ENCODE results near the gene TNPO2.
A peak's percentile ranks its signal among the peaks of the same experiment; 100 is the strongest.
"Not testable (repeated sequence)": the region's sequence is repeated elsewhere in the genome, so short reads cannot be mapped to it uniquely, and the experiment has no call there.

TNPO2 gene

GRCh38 chr19:12725612-12726011 is 1.9 kb upstream of the TNPO2 start:
- peaks cover 34% of the 10 kb centered on the region for H3K4me1 Mint-ChIP-seq
- H3K27ac Mint-ChIP-seq, ATAC-seq, H3K27me3 Mint-ChIP-seq, H3K9me3 Mint-ChIP-seq, H3K4me3 Mint-ChIP-seq, DNase-seq: not testable (repeated sequence)
- peaks cover 46% of the 10 kb centered on the region for H3K36me3 Mint-ChIP-seq (ENCODE audit: low read depth)

DNA sequence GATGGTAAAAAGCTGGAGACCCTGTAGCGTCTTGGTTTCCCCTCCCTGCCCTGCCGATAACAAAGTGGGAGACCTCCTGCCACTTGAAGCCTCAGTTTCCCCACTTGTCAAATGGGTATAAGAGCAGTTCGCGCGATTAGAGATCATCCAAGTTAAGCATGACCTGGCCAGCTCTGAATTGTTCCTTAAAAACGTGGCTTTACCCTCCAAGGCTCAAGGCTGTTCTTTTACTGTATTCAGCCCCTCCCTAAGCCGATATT is 421 bp downstream of the TNPO2 start:
- no peak for ATAC-seq
- H3K36me3 Mint-ChIP-seq (ENCODE audit: low read depth): peaks cover 51% of the 10 kb centered on the region
- H3K27ac Mint-ChIP-seq: peak overlapping the region; percentile 97
- peaks cover 2% of the 10 kb centered on the region for H3K27me3 Mint-ChIP-seq
- no peaks in the 10 kb centered on the region for H3K9me3 Mint-ChIP-seq
- no peak for DNase-seq
- H3K4me3 Mint-ChIP-seq: peak overlapping the region; percentile 97
- peaks cover 43% of the 10 kb centered on the region for H3K4me1 Mint-ChIP-seq

DNA sequence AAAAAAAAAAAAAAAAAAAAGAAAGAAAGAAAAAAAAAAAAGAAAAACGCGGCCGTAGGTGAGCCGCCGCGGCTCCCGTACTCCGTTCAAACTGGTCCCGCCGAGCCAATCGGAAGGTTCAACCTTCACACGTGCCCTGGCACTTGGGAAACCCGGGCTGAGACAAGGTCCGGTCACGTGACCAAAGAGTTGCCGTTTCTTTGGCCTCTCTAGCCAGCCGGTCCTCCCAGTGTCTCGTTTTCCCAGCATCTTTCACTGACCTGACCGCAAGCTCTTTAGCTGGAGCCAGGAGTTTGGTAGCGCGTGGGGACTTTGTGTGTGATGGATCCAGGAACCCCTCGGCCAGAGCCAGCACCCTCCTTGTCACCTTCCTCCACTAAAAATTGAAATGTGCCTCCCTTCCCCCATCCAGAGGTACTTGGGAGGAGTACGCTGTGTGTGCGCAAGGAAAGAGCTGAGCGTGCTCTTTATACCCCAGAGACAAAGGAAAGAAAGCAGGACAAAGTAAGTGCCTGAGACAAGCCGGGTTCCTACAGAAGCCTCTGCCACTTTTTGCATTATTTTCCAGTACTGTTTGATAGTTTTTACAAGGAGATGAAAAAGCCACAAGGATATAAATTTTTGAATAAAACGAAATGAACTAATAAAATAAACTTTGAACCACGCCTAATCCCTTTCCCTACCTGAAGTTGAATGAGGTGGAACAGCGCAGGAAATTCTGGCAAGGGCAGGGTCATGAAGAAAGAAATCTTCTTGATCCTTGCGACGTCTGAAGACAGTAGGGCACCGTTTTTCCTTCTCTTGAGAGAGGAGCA is 959 bp downstream of the TNPO2 start:
- no peaks in the 10 kb centered on the region for H3K9me3 Mint-ChIP-seq
- H3K36me3 Mint-ChIP-seq (ENCODE audit: low read depth): peaks cover 51% of the 10 kb centered on the region
- peak overlapping the region; percentile 97 for H3K27ac Mint-ChIP-seq
- peaks cover 44% of the 10 kb centered on the region for H3K4me1 Mint-ChIP-seq
- DNase-seq: peak; percentile 92
- peaks cover 2% of the 10 kb centered on the region for H3K27me3 Mint-ChIP-seq
- ATAC-seq: peak; percentile 84
- peak overlapping the region; percentile 97 for H3K4me3 Mint-ChIP-seq

DNA sequence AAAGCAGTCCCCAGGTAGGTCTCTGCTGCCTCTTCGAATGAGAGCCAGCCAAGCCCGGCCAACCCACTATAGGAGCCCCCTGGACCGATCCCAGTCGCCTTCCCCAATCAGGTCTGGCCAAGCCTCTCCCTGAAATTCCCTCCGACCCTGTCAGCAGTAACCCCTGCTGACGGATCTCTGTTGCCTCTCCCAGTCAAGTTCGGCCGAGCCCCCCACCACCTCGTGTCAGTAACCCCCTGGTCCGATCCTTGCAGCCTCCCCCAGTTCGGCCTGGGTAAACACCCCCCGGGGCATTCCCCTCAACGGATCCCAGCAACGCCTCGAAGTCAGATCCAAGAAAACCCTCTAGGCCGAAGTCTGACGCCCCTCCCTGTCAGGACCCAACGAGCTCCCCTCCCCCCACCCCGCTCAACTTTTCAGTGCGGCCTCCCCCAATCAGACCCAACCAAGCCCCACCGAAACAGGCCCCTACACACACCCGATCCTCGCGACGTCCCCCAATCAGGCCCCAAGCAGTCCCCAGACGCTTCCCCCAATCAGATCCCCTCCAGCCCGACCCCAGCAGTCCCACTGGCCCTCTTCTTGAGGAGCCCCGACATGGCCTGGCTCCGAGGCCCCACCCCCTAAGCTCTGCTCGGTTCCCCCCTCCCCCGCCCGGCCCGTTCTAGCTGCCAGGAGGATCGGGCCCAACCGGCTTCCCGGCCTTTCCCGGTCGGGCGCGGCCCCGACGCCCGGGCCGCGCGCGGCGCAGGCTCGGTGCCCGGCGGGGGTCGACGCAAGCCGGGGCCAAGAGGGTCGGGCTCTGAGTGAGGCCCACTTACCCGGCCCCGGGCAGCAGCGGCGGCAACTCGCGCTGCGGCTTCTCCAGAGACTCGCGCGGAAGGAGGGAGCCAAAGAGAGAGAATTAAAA is 1.8 kb downstream of the TNPO2 start:
- Mint-ChIP-seq H3K4me1 (peaks cover 44% of the 10 kb centered on the region), H3K4me3 (peak overlapping the region; percentile 97), H3K27ac (peak overlapping the region; percentile 97), H3K9me3 (no peaks in the 10 kb centered on the region), H3K36me3 (ENCODE audit: low read depth) (peaks cover 52% of the 10 kb centered on the region), H3K27me3 (peaks cover 2% of the 10 kb centered on the region)
- ATAC-seq (peak; percentile 31), DNase-seq (peak; percentile 56)

DNA sequence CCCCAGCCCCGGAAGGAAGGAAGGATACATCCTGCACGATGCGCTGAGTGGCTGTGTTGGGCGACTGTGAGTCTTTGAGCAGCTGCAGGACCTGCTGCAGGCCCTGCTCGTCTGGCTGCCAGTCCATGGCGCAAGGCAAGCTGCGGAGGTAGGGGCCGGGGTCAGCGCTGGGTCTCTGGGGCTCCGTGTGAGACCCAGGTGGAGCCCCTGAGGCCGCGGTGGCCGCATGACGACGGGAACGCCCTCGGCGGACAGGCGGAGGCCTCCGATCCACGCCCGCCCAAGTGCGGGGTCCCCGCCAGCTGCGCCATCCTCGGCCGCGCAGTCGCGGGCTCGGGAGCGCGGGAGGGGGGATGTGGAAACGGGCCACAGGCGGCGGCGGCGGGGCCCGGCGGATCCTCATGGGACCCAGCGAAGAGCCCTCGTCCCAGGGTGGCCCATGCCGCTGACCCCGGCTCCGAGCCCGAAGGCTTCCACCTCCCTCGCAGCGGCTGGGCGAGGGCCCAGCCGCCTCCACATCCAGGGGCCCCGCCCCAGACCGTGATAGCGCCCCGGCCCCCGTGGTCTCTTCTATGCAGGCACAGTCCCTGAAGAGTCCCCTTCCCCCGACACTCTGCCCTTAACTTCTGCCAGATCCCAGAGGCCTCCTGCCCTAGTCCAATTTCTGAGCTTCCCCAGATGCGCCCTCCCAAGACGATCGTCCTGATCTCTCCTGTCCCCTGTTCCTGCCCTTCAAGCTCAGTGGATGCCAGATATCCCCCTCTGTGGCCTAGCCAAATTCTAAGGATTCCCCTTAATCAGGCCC is 2.7 kb downstream of the TNPO2 start:
- H3K4me3 Mint-ChIP-seq: peak overlapping the region; percentile 94
- DNase-seq (no peak), ATAC-seq (peak; percentile 9)
- H3K27me3 Mint-ChIP-seq: peaks cover 2% of the 10 kb centered on the region
- H3K4me1 Mint-ChIP-seq: peaks cover 41% of the 10 kb centered on the region
- H3K36me3 Mint-ChIP-seq (ENCODE audit: low read depth): peaks cover 53% of the 10 kb centered on the region
- H3K27ac Mint-ChIP-seq: peak overlapping the region; percentile 83
- H3K9me3 Mint-ChIP-seq: no peaks in the 10 kb centered on the region

- no peak for DNase-seq
- H3K9me3 Mint-ChIP-seq: no peaks in the 10 kb centered on the region
- peaks cover 59% of the 10 kb centered on the region for H3K36me3 Mint-ChIP-seq (ENCODE audit: low read depth)
- ATAC-seq: no peak
- peak overlapping the region; percentile 80 for H3K27ac Mint-ChIP-seq
- peaks cover 2% of the 10 kb centered on the region for H3K27me3 Mint-ChIP-seq
- H3K4me3 Mint-ChIP-seq: peak overlapping the region; percentile 84
- H3K4me1 Mint-ChIP-seq: peaks cover 41% of the 10 kb centered on the region
Measured at GRCh38 chr19:12720296-12720695, 3.4 kb downstream of the TNPO2 start.

DNA sequence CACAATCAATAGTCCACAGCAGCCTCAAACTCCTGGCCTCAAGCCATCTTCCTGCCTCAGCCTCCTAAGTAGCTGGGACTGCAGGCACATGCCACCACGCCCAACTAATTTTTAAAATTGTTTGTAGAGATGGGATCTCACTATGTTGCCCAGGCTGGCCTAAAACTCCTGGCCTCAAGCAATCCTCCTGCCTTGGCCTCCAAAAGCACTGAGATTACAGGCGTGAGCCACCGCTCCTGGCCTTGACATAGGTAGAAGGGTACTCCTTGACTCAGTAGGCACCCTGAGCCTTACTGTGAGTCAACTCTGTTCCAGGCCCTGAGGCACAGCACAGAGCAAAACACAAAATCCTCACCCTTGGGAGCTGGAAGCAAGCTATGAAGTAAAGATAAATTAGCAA is 7.8 kb downstream of the TNPO2 start:
- ATAC-seq: no peak
- DNase-seq: no peak
- no peaks in the 10 kb centered on the region for H3K27me3 Mint-ChIP-seq
- H3K4me1 Mint-ChIP-seq: peaks cover 23% of the 10 kb centered on the region
- no peaks in the 10 kb centered on the region for H3K9me3 Mint-ChIP-seq
- no peak overlapping the region for H3K4me3 Mint-ChIP-seq
- H3K27ac Mint-ChIP-seq: peak overlapping the region; percentile 11
- peaks cover 59% of the 10 kb centered on the region for H3K36me3 Mint-ChIP-seq (ENCODE audit: low read depth)

GRCh38 chr19:12715102-12715501 is 8.6 kb downstream of the TNPO2 start:
- H3K4me3 Mint-ChIP-seq: no peak overlapping the region
- H3K27me3 Mint-ChIP-seq: no peaks in the 10 kb centered on the region
- H3K36me3 Mint-ChIP-seq (ENCODE audit: low read depth): peaks cover 61% of the 10 kb centered on the region
- no peak overlapping the region for H3K27ac Mint-ChIP-seq
- no peaks in the 10 kb centered on the region for H3K9me3 Mint-ChIP-seq
- ATAC-seq (no peak), DNase-seq (no peak)
- H3K4me1 Mint-ChIP-seq: peaks cover 16% of the 10 kb centered on the region

DNA sequence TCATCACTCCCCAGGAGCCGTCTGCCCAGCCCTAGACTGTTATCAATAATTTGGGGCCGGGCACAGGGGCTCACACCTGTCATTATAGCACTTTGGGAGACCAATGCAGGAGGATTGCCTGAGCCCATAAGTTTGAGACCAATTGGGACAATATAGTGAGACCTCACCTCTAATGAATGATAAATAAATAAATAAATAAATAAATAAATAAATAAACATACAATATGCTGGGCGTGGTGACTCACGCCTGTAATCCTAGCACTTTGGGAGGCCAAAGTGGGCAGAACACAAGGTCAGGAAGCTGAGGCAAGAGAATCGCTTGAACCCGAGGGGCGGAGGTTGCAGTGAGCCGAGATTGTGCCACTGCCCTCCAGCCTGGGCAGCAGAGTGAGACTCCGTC is 10.4 kb downstream of the TNPO2 start:
- peaks cover 55% of the 10 kb centered on the region for H3K36me3 Mint-ChIP-seq (ENCODE audit: low read depth)
- not testable (repeated sequence) for H3K27me3 Mint-ChIP-seq, H3K9me3 Mint-ChIP-seq, DNase-seq, H3K4me3 Mint-ChIP-seq, ATAC-seq, H3K4me1 Mint-ChIP-seq, H3K27ac Mint-ChIP-seq

DNA sequence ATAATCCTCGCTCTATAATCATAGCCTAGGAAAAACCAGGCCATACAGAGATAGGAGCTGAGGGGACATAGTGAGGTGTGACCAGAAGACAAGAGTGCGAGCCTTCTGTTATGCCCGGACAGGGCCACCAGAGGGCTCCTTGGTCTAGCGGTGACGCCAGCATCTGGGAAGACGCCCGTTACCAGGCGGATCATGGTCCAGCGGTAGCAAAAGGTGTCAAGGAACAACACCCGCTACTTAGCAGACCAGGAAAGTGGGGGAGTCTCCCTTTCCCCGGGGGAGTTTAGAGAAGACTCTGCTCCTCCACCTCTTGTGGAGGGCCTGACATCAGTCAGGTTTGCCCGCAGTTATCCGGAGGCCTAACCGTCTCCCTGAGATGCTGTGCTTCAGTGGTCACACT is 11.7 kb downstream of the TNPO2 start:
- ATAC-seq, H3K9me3 Mint-ChIP-seq, DNase-seq, H3K27me3 Mint-ChIP-seq, H3K27ac Mint-ChIP-seq, H3K4me1 Mint-ChIP-seq, H3K4me3 Mint-ChIP-seq: not testable (repeated sequence)
- H3K36me3 Mint-ChIP-seq (ENCODE audit: low read depth): peaks cover 57% of the 10 kb centered on the region

DNA sequence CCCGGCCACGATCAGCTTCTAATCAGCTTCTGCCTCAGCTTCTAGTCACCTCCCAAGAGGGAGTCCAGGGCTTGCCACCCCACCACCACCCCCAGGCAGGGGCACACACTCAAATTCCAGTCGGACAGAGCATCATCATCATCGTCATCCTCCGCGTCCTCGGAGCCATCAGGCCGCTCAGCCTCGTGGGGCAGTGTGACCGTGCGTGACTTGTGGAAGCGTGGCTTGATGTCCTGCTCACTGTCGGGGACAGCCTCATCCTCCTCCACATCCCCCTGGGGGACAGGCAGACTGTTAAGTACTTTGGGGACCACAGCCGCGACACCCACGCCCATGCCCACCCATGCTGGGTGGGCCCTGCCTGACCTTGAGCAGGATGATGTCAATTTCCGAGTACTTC is 12.5 kb downstream of the TNPO2 start:
- Mint-ChIP-seq H3K4me3 (no peak overlapping the region), H3K27ac (no peak overlapping the region), H3K36me3 (ENCODE audit: low read depth) (peaks cover 59% of the 10 kb centered on the region), H3K9me3 (no peaks in the 10 kb centered on the region), H3K4me1 (no peaks in the 10 kb centered on the region), H3K27me3 (no peaks in the 10 kb centered on the region)
- no peak for ATAC-seq
- no peak for DNase-seq

- no peak overlapping the region for H3K27ac Mint-ChIP-seq
- H3K36me3 Mint-ChIP-seq (ENCODE audit: low read depth): peaks cover 62% of the 10 kb centered on the region
- H3K4me3 Mint-ChIP-seq: no peak overlapping the region
- no peaks in the 10 kb centered on the region for H3K27me3 Mint-ChIP-seq
- no peaks in the 10 kb centered on the region for H3K4me1 Mint-ChIP-seq
- no peaks in the 10 kb centered on the region for H3K9me3 Mint-ChIP-seq
- no peak for ATAC-seq
- DNase-seq: no peak
Measured at GRCh38 chr19:12708641-12709040, 15.1 kb downstream of the TNPO2 start.

DNA sequence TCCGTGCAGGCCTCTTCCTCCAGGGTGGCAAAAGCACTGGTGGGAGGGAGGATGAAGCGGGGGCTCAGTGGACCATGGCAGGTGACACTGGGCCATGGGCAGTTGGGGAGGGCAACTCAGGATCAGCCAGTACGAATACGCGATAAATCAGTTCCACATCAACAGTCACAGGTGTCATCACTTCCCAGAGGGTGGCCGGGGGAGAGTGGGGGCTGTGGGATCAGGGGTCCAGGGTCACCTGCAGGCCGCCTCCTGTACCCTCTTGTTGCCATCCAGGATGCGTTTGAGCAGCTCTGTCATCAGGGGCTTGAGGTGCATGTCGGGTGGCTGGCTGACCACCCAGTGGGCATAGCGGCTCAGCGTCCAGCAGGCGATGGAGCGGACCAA is 17.4 kb downstream of the TNPO2 start:
- H3K4me1 Mint-ChIP-seq: no peaks in the 10 kb centered on the region
- no peaks in the 10 kb centered on the region for H3K9me3 Mint-ChIP-seq
- H3K36me3 Mint-ChIP-seq (ENCODE audit: low read depth): peaks cover 62% of the 10 kb centered on the region
- no peak for DNase-seq
- no peaks in the 10 kb centered on the region for H3K27me3 Mint-ChIP-seq
- no peak overlapping the region for H3K4me3 Mint-ChIP-seq
- H3K27ac Mint-ChIP-seq: no peak overlapping the region
- no peak for ATAC-seq

DNA sequence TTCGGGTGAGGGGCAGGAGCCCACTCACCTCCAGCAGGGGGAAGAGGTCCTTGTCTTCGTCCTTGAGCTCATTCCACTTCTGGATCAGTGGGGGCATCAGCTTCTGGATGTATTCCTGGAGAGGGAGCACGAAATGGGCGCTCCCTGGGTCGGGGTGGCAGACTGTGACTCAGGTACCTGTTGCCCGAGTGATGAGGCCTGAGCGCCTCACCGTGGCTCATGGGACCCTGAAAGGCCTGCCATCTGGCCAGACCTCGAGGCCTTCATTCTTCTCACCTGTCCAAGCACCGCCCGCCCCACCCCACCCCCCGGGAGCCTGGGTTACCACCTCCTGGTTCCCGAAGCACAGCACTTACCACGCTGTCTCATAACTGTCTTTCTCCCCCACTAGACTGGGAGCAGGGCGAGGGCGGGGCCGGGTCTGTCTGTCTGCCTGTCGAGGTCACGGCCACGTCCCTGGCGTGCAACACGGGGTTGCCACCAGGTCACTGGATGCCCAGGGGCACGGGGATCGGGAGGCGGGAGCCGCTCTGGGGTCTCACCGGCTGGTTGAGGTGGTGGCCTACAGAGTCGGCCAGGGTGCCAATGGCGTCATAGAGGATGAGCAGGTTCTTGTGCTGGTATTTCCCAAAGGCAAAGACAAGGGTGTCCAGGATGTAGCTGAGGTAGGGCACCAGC is 17.9 kb downstream of the TNPO2 start:
- H3K27me3 Mint-ChIP-seq: no peaks in the 10 kb centered on the region
- no peak for DNase-seq
- H3K36me3 Mint-ChIP-seq (ENCODE audit: low read depth): peaks cover 59% of the 10 kb centered on the region

More for the DNA sequence above, 17.9 kb downstream of the TNPO2 start:
- Mint-ChIP-seq H3K9me3 (no peaks in the 10 kb centered on the region), H3K4me3 (peak overlapping the region; percentile 14), H3K4me1 (no peaks in the 10 kb centered on the region), H3K27ac (no peak overlapping the region)
- no peak for ATAC-seq
